Endothelial cell of umbilical vein (primary cell): ENCODE results near the gene ZNF526. TPM values are rescaled to one million over a fixed set of nuclear protein-coding genes. Genes with fewer than 3 reads are reported as not detected.

Source experiments
- BruUV-seq: library from RNA; stranded (reverse); fragments of 400-500 nt; replicated peaks from 2 replicates; lab custom pipeline; 2021; lab: Mats Ljungman, UMichigan
- CTCF ChIA-PET: fragments of 300-600, 350-600 bp; sonication (Branson Sonifier 250); formaldehyde crosslinking; loops from one replicate; lab custom pipeline; 2021; ENCODE audit warnings: antibody characterized with exemption, inconsistent platforms; lab: Charles Lee
- POLR2A ChIA-PET: fragments of 300-600, 350-600 bp; sonication (Branson Sonifier 250); formaldehyde crosslinking; loops from one replicate; lab custom pipeline; 2021; ENCODE audit warnings: antibody characterized with exemption, inconsistent platforms; lab: Charles Lee
- DNase-seq: peaks from one replicate; pipeline ENCODE4 v3.0.0-alpha.2; 2011; ENCODE audit warnings: low read depth, low spot score
- FAIRE-seq: peaks from 2 replicates; lab custom pipeline; 2011; peaks lifted over from hg19 to GRCh38; lab: Jason Lieb, UNC
- H2AFZ ChIP-seq: 2 replicates; pipeline ENCODE4 v1.6.0; 2012; ENCODE audit warnings: low read depth, low read length, control low read depth, inconsistent platforms
- H3K27ac ChIP-seq: 2 replicates; pipeline ENCODE4 v1.5.1; 2011; ENCODE audit warnings: low read depth, mild to moderate bottlenecking, control low read depth, low read length, moderate library complexity; ENCODE audit not compliant: insufficient read depth
- H3K27me3 ChIP-seq, 2 experiments: 2 replicates each; pipeline versions ENCODE4 v1.6.0 to v1.6.1; 2011; ENCODE audit warnings: low read length in 2 of 2, mixed read lengths in 1 of 2; ENCODE audit not compliant: control insufficient read depth in 2 of 2, insufficient read depth in 2 of 2
- H3K36me3 ChIP-seq, 2 experiments: 2 replicates in 1 of 2; 3 replicates in 1 of 2; pipeline ENCODE4 v1.5.1; 2011; ENCODE audit warnings: low read length in 2 of 2, mild to moderate bottlenecking in 1 of 2, moderate library complexity in 1 of 2; ENCODE audit not compliant: control insufficient read depth in 2 of 2, insufficient read depth in 2 of 2; ENCODE audit errors: extremely low read depth in 1 of 2
- H3K4me1 ChIP-seq: 3 replicates; pipeline ENCODE4 v1.5.1; 2011; ENCODE audit warnings: mild to moderate bottlenecking, low read length; ENCODE audit not compliant: control insufficient read depth, insufficient read depth; ENCODE audit errors: extremely low read depth
- H3K4me2 ChIP-seq: 2 replicates; pipeline ENCODE4 v1.6.1; 2011; ENCODE audit warnings: low read length, control low read depth, mixed read lengths; ENCODE audit not compliant: insufficient read depth
- H3K4me3 ChIP-seq, 3 experiments: fragments of 200-600 bp in 1 of 3; sonication (generic), shearing (Covaris generic) in 1 of 3; replicated peaks in 1 of 3; 2 replicates each; pipeline ENCODE4 v1.5.1; 2011 to 2016; ENCODE audit warnings: control low read depth in 3 of 3, low read length in 3 of 3, mild to moderate bottlenecking in 2 of 3, inconsistent platforms in 1 of 3, low read depth in 1 of 3, moderate library complexity in 1 of 3; ENCODE audit not compliant: insufficient read depth in 1 of 3
- H3K79me2 ChIP-seq: 2 replicates; pipeline ENCODE4 v1.6.0; 2012; ENCODE audit warnings: low read length, inconsistent platforms; ENCODE audit not compliant: control insufficient read depth, insufficient read depth
- H3K9ac ChIP-seq: replicated peaks from 2 replicates; pipeline ENCODE3; 2011; ENCODE audit warnings: low read length, control low read depth; ENCODE audit not compliant: insufficient read depth; ENCODE audit errors: extremely low read depth
- H3K9me1 ChIP-seq: replicated peaks from 3 replicates; pipeline ENCODE4 v1.6.0; 2011; ENCODE audit warnings: mild to moderate bottlenecking, low read length; ENCODE audit not compliant: control insufficient read depth, insufficient read depth; ENCODE audit errors: extremely low read depth
- H3K9me3 ChIP-seq: replicated peaks from 2 replicates; pipeline ENCODE4 v1.5.1; 2012; ENCODE audit warnings: low read length, inconsistent platforms; ENCODE audit not compliant: control insufficient read depth, insufficient read depth
- H4K20me1 ChIP-seq: replicated peaks from 2 replicates; pipeline ENCODE3; 2011; ENCODE audit warnings: mild to moderate bottlenecking, low read length; ENCODE audit not compliant: control insufficient read depth, insufficient read depth; ENCODE audit errors: extremely low read depth
- EZH2 ChIP-seq: IDR thresholded peaks from 2 replicates; pipeline ENCODE4 v1.6.1; 2012; ENCODE audit warnings: borderline replicate concordance, low read depth, mild to moderate bottlenecking, moderate library complexity, low read length, inconsistent platforms; ENCODE audit not compliant: severe bottlenecking
- FOS ChIP-seq: IDR thresholded peaks from 2 replicates; pipeline ENCODE4 v1.6.1; 2011; ENCODE audit warnings: mild to moderate bottlenecking, low read length, moderate library complexity, borderline replicate concordance; ENCODE audit not compliant: insufficient read depth
- GATA2 ChIP-seq: IDR thresholded peaks from 2 replicates; pipeline ENCODE4 v1.7.0; 2011; ENCODE audit warnings: low read depth, mild to moderate bottlenecking, moderate library complexity, mixed read lengths, low read length; ENCODE audit not compliant: insufficient read length, insufficient read depth
- JUN ChIP-seq: IDR thresholded peaks from 2 replicates; pipeline ENCODE4 v1.6.1; 2011; ENCODE audit warnings: borderline replicate concordance, low read depth; ENCODE audit not compliant: insufficient read length, insufficient read depth
- MAX ChIP-seq: IDR thresholded peaks from 2 replicates; pipeline ENCODE4 v1.6.1; 2011; ENCODE audit not compliant: insufficient read depth, insufficient read length
- MYC ChIP-seq: IDR thresholded peaks from one replicate; pipeline ENCODE4 v1.6.1; 2011; ENCODE audit warnings: mild to moderate bottlenecking, low read depth, low read length
- POLR2A ChIP-seq: IDR thresholded peaks from 2 replicates; pipeline ENCODE4 v1.6.1; 2012; ENCODE audit warnings: low read depth, mild to moderate bottlenecking, control low read depth, low read length
- POLR2AphosphoS5 ChIP-seq: IDR thresholded peaks from 2 replicates; pipeline ENCODE4 v1.6.1; 2012; ENCODE audit warnings: low read depth, mild to moderate bottlenecking, control low read depth, low read length, moderate library complexity; ENCODE audit not compliant: insufficient read depth
- dilution Hi-C: fragments of 300-500 bp; cut with MboI; formaldehyde crosslinking; loops from one replicate; pipeline ENCODE4 v1.15.0; 2019; ENCODE audit warnings: low sequenced_read_pairs; ENCODE audit not compliant: extremely low pct_ligation_motif_present
- intact Hi-C: fragments of 100-400 bp; cut with micrococcal nuclease; formaldehyde crosslinking; loops from one replicate; pipeline ENCODE4 v1.10.0; 2022
- polyA plus RNA-seq, 4 experiments: library from polyadenylated mRNA; depleted of rRNA in 3 of 4; stranded (reverse) in 3 of 4; unstranded in 1 of 4; fragments of >200 nt; gene quantifications; 2 replicates each; pipeline versions ENCODE4 v1.2.1 to v1.2.3, GENCODE V29; 2011 to 2012; ENCODE audit warnings: missing spikeins in 1 of 4
- total RNA-seq: library from RNA; stranded (reverse); gene quantifications from 2 replicates; pipeline ENCODE4 v1.2.3, GENCODE V29; 2021
- TF ChIP-seq, protein P1 (sequence below), 2 donors: IDR thresholded peaks; 1 replicate in 1 of 2; 2 replicates in 1 of 2; pipeline ENCODE4 v1.5.1; 2011; ENCODE audit warnings: low read length in 2 of 2, mild to moderate bottlenecking in 2 of 2, moderate library complexity in 2 of 2, control low read depth in 1 of 2, inconsistent platforms in 1 of 2, low read depth in 1 of 2; ENCODE audit not compliant: insufficient read depth in 1 of 2; ENCODE audit errors: extremely low read depth in 1 of 2

ZNF526 gene
- total and polyA plus RNA-seq, 2 donors (not counting 3 experiments of a cell fraction or from before 2014, with no cell fraction given) = 6.5 to 13.3 TPM

DNA sequence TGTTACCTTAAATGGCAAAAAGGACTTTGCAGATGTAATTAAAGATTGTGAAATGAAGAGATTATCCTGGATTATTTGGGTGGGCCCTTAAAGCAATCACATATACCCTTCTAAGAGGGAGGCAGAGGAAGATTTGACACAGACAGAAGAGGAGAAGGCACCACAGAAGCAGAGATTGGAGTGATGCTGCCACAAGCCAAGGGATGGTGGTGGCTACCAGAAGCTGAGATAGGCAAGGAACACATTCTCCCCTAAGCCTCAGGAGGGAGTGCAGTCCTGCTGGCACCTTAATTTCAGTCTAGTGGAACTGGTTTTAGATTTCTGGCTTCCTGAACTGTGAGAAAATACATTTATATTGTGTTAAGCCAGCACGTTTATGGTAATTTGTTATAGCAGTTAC, 26.8 kb upstream of the ZNF526 start:
- Histone ChIP-seq H3K4me3 (no peak overlapping the region), H3K36me3 (peaks cover 0 to 5% of the 10 kb centered on the region in 2 experiments), H3K27ac (no peak overlapping the region), H4K20me1 (no peaks in the 10 kb centered on the region), H2AFZ (no peak overlapping the region), H3K9me1 (no peaks in the 10 kb centered on the region), H3K79me2 (no peaks in the 10 kb centered on the region), H3K9ac (no peak overlapping the region), H3K9me3 (no peaks in the 10 kb centered on the region), H3K4me2 (no peak overlapping the region), H3K4me1 (no peaks in the 10 kb centered on the region), H3K27me3 (peaks cover 2 to 9% of the 10 kb centered on the region in 2 experiments)
- CTCF ChIA-PET = interaction anchor here (0.6 kb wide), 1 partner anchor 58 kb away, joined by 6 read pairs; no protein-coding TSS in a partner anchor
- intact Hi-C loops (no loop called here), dilution Hi-C loops (no loop called here)
- no peak for TF ChIP-seq POLR2AphosphoS5
- TF ChIP-seq EZH2 = no peak
- TF ChIP-seq MYC = no peak
- TF ChIP-seq POLR2A = no peak
- no peak for TF ChIP-seq JUN
- TF ChIP-seq GATA2 = no peak
- TF ChIP-seq, protein P1, sequence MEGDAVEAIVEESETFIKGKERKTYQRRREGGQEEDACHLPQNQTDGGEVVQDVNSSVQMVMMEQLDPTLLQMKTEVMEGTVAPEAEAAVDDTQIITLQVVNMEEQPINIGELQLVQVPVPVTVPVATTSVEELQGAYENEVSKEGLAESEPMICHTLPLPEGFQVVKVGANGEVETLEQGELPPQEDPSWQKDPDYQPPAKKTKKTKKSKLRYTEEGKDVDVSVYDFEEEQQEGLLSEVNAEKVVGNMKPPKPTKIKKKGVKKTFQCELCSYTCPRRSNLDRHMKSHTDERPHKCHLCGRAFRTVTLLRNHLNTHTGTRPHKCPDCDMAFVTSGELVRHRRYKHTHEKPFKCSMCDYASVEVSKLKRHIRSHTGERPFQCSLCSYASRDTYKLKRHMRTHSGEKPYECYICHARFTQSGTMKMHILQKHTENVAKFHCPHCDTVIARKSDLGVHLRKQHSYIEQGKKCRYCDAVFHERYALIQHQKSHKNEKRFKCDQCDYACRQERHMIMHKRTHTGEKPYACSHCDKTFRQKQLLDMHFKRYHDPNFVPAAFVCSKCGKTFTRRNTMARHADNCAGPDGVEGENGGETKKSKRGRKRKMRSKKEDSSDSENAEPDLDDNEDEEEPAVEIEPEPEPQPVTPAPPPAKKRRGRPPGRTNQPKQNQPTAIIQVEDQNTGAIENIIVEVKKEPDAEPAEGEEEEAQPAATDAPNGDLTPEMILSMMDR (IDR thresholded peaks at IDR 0.05; ENCODE audit: extremely low read depth in 1 of 2, insufficient read depth in 1 of 2, low read depth in 1 of 2, low read length in 2 of 2) = no peak
- TF ChIP-seq MAX = no peak
- TF ChIP-seq FOS = no peak
- no peak for DNase-seq
- FAIRE-seq = no peak
- POLR2A ChIA-PET = no interaction called here
- no TSS peak for BruUV-seq
